ENCODE measurements around the gene NELL1. TPM values are rescaled to one million over a fixed set of nuclear protein-coding genes. Genes with fewer than 3 reads are reported as not detected.

NELL1 gene
- total and polyA plus RNA-seq, 2 donors (not counting 1 experiment from before 2014, with no cell fraction given) = not detected

GRCh38 chr11:21545699-21546098, 876.3 kb downstream of the NELL1 start:
- Histone ChIP-seq H3K4me2 (ENCODE audit: extremely low read depth, insufficient read depth, low read length) (no peak overlapping the region), H3K4me1 (ENCODE audit: control insufficient read depth, extremely low read depth, insufficient read depth, low read length) (no peaks in the 10 kb centered on the region), H4K20me1 (ENCODE audit: control insufficient read depth, extremely low read depth, insufficient read depth, low read length) (no peaks in the 10 kb centered on the region), H3K4me3 (replicated peaks in 1 of 4; ENCODE audit: control extremely low read depth in 1 of 4, insufficient read depth in 1 of 4, low read depth in 3 of 4, low read length in 4 of 4) (no peak overlapping the region), H3K36me3 (ENCODE audit: control insufficient read depth, insufficient read depth, low read length) (no peaks in the 10 kb centered on the region), H3K9ac (ENCODE audit: insufficient read depth, low read length) (no peak overlapping the region), H3K27me3 (ENCODE audit: control insufficient read depth, insufficient read depth, low read length) (no peaks in the 10 kb centered on the region), H3K27ac (ENCODE audit: insufficient read depth, low read length) (no peak overlapping the region), H3K9me3 (ENCODE audit: control insufficient read depth, insufficient read depth, low read depth, low read length) (no peaks in the 10 kb centered on the region), H3K79me2 (ENCODE audit: control insufficient read depth, insufficient read depth, low read length) (no peaks in the 10 kb centered on the region), H2AFZ (ENCODE audit: low read length) (no peak overlapping the region)
- no peak for TF ChIP-seq EZH2 (IDR thresholded peaks at IDR 0.05; ENCODE audit: low read length, missing control alignments)
- no peak for TF ChIP-seq CTCF (conservative IDR thresholded peaks at IDR 0.05 in 1 of 2, IDR thresholded peaks at IDR 0.05 in 1 of 2; ENCODE audit: low read depth in 1 of 2, low read length in 2 of 2)
- DNase-seq (ENCODE audit: low read depth in 2 of 2) = no peak

GRCh38 chr11:21546703-21547102, 877.3 kb downstream of the NELL1 start:
- Histone ChIP-seq H2AFZ (ENCODE audit: low read length) (no peak overlapping the region), H3K4me2 (ENCODE audit: extremely low read depth, insufficient read depth, low read length) (no peak overlapping the region), H3K4me1 (ENCODE audit: control insufficient read depth, extremely low read depth, insufficient read depth, low read length) (no peaks in the 10 kb centered on the region), H3K27ac (ENCODE audit: insufficient read depth, low read length) (no peak overlapping the region), H3K36me3 (ENCODE audit: control insufficient read depth, insufficient read depth, low read length) (no peaks in the 10 kb centered on the region), H4K20me1 (ENCODE audit: control insufficient read depth, extremely low read depth, insufficient read depth, low read length) (no peaks in the 10 kb centered on the region), H3K4me3 (replicated peaks in 1 of 4; ENCODE audit: control extremely low read depth in 1 of 4, insufficient read depth in 1 of 4, low read depth in 3 of 4, low read length in 4 of 4) (no peak overlapping the region), H3K9me3 (ENCODE audit: control insufficient read depth, insufficient read depth, low read depth, low read length) (no peaks in the 10 kb centered on the region), H3K9ac (ENCODE audit: insufficient read depth, low read length) (no peak overlapping the region), H3K79me2 (ENCODE audit: control insufficient read depth, insufficient read depth, low read length) (no peaks in the 10 kb centered on the region), H3K27me3 (ENCODE audit: control insufficient read depth, insufficient read depth, low read length) (no peaks in the 10 kb centered on the region)
- DNase-seq (ENCODE audit: low read depth in 2 of 2) = no peak
- no peak for TF ChIP-seq EZH2 (IDR thresholded peaks at IDR 0.05; ENCODE audit: low read length, missing control alignments)
- no peak for TF ChIP-seq CTCF (conservative IDR thresholded peaks at IDR 0.05 in 1 of 2, IDR thresholded peaks at IDR 0.05 in 1 of 2; ENCODE audit: low read depth in 1 of 2, low read length in 2 of 2)

GRCh38 chr11:21552911-21553310, 883.5 kb downstream of the NELL1 start:
- no peaks in the 10 kb centered on the region for H3K9me3 ChIP-seq (ENCODE audit: control insufficient read depth, insufficient read depth, low read depth, low read length)
- H3K4me3 ChIP-seq (replicated peaks in 1 of 4; ENCODE audit: control extremely low read depth in 1 of 4, insufficient read depth in 1 of 4, low read depth in 3 of 4, low read length in 4 of 4) = no peak overlapping the region
- TF ChIP-seq EZH2 (IDR thresholded peaks at IDR 0.05; ENCODE audit: low read length, missing control alignments) = no peak
- no peak for TF ChIP-seq CTCF (conservative IDR thresholded peaks at IDR 0.05 in 1 of 2, IDR thresholded peaks at IDR 0.05 in 1 of 2; ENCODE audit: low read depth in 1 of 2, low read length in 2 of 2)
- H3K79me2 ChIP-seq (ENCODE audit: control insufficient read depth, insufficient read depth, low read length) = no peaks in the 10 kb centered on the region
- no peak overlapping the region for H3K27ac ChIP-seq (ENCODE audit: insufficient read depth, low read length)
- no peak overlapping the region for H3K4me2 ChIP-seq (ENCODE audit: extremely low read depth, insufficient read depth, low read length)
- no peaks in the 10 kb centered on the region for H3K36me3 ChIP-seq (ENCODE audit: control insufficient read depth, insufficient read depth, low read length)
- no peaks in the 10 kb centered on the region for H3K4me1 ChIP-seq (ENCODE audit: control insufficient read depth, extremely low read depth, insufficient read depth, low read length)
- no peaks in the 10 kb centered on the region for H4K20me1 ChIP-seq (ENCODE audit: control insufficient read depth, extremely low read depth, insufficient read depth, low read length)
- DNase-seq (ENCODE audit: low read depth in 2 of 2) = peak in 1 of 2 donors; percentile 4
- no peak overlapping the region for H3K9ac ChIP-seq (ENCODE audit: insufficient read depth, low read length)
- no peaks in the 10 kb centered on the region for H3K27me3 ChIP-seq (ENCODE audit: control insufficient read depth, insufficient read depth, low read length)
- no peak overlapping the region for H2AFZ ChIP-seq (ENCODE audit: low read length)
